Gastroesophageal sphincter (tissue), 3 donors: Measurements from ENCODE around the gene ALKBH4.
"Not testable (repeated sequence)": the region's sequence is repeated elsewhere in the genome, so short reads cannot be mapped to it uniquely, and the experiment has no call there.

Source experiments
- CTCF ChIP-seq, 4 experiments: fragments of 200-600 bp in 2 of 4; fragments of 450-650 bp in 2 of 4; sonication (generic) in 1 of 4; IDR thresholded peaks; one replicate each; pipeline ENCODE4 v1.5.1; 2017 to 2019; ENCODE audit warnings: antibody characterized with exemption in 4 of 4, mild to moderate bottlenecking in 2 of 4, moderate library complexity in 2 of 4
- POLR2A ChIP-seq, 2 donors: fragments of 450-650 bp; IDR thresholded peaks; one replicate each; pipeline ENCODE4 v1.6.1; 2017; ENCODE audit warnings: antibody characterized with exemption in 2 of 2, mild to moderate bottlenecking in 2 of 2, moderate library complexity in 1 of 2

GRCh38 chr7:102512642-102513221 lies 48.1 kb upstream of the ALKBH4 start:
- not testable (repeated sequence) for TF ChIP-seq CTCF, POLR2A (IDR thresholded peaks at IDR 0.05)
